Activated naive CD8-positive, alpha-beta T cell treated with anti-CD3 and anti-CD28 coated beads for 36 hours (primary cell): Measurements from ENCODE around the gene ANKRD34A. TPM values are rescaled to one million over a fixed set of nuclear protein-coding genes. Genes with fewer than 3 reads are reported as not detected.
A peak's percentile ranks its signal among the peaks of the same experiment; 100 is the strongest.

Source experiments
- DNase-seq: peaks from one replicate; pipeline ENCODE4 v3.0.0; 2021
- H3K27ac Mint-ChIP-seq: one replicate; pipeline ENCODE4 v1.8.0; 2022; ENCODE audit warnings: mild to moderate bottlenecking, moderate library complexity, mixed read lengths
- H3K27me3 Mint-ChIP-seq: one replicate; pipeline ENCODE4 v1.8.0; 2022; ENCODE audit warnings: mild to moderate bottlenecking, mixed read lengths
- H3K36me3 Mint-ChIP-seq: one replicate; pipeline ENCODE4 v1.8.0; 2021; ENCODE audit warnings: mild to moderate bottlenecking, mixed read lengths
- H3K4me1 Mint-ChIP-seq: one replicate; pipeline ENCODE4 v1.8.0; 2021; ENCODE audit warnings: mixed read lengths
- H3K4me3 Mint-ChIP-seq: one replicate; pipeline ENCODE4 v1.8.0; 2022; ENCODE audit warnings: mild to moderate bottlenecking, moderate library complexity, mixed read lengths
- H3K9me3 Mint-ChIP-seq: one replicate; pipeline ENCODE4 v1.8.0; 2022; ENCODE audit warnings: mixed read lengths
- total RNA-seq, 2 experiments: library from RNA; stranded (reverse); gene quantifications; one replicate each; pipeline ENCODE4 v1.2.3, GENCODE V29; 2021

The ANKRD34A gene
- total RNA-seq, 2 experiments from 2014 or later: 9.3 to 10.3 TPM

- DNase-seq: no peak
- no peak overlapping the region for H3K27ac Mint-ChIP-seq
- H3K36me3 Mint-ChIP-seq: peaks cover 10% of the 10 kb centered on the region
- H3K4me1 Mint-ChIP-seq: peaks cover 49% of the 10 kb centered on the region
- H3K9me3 Mint-ChIP-seq: no peaks in the 10 kb centered on the region
- peak overlapping the region; percentile 18 for H3K4me3 Mint-ChIP-seq
- no peaks in the 10 kb centered on the region for H3K27me3 Mint-ChIP-seq
These were observed 17.8 kb upstream of the ANKRD34A start for GRCh38 chr1:145982010-145982723.

DNA sequence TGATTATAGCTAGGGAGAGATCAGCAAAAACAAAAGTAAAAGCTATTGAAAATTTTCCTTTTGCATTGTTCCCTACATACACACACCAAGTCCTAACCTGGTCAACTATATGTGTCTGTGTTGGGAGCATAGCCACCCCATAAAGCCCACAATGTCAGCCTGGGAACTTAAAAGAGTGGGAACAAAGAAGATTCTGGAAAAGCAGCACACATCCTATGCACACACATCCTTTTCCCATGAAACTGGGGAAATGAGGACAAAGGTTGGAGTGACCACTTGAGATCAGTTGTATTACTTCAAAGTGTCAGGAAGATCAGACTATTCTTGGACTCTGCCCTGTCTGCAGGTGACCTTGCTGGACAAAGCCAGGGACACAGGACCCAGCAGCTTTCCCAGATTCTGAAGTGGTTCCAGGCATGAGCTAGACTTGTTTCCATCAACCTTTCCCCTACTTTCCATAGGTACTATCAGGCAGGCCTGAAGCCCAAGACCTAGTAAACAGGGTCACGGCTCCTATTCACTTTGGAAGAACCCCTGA, 16.2 kb upstream of the ANKRD34A start:
- DNase-seq: no peak
- no peak overlapping the region for H3K27ac Mint-ChIP-seq
- H3K27me3 Mint-ChIP-seq: no peaks in the 10 kb centered on the region
- H3K36me3 Mint-ChIP-seq: peaks cover 10% of the 10 kb centered on the region
- H3K4me3 Mint-ChIP-seq: no peak overlapping the region
- H3K4me1 Mint-ChIP-seq: peaks cover 42% of the 10 kb centered on the region
- no peaks in the 10 kb centered on the region for H3K9me3 Mint-ChIP-seq

DNA sequence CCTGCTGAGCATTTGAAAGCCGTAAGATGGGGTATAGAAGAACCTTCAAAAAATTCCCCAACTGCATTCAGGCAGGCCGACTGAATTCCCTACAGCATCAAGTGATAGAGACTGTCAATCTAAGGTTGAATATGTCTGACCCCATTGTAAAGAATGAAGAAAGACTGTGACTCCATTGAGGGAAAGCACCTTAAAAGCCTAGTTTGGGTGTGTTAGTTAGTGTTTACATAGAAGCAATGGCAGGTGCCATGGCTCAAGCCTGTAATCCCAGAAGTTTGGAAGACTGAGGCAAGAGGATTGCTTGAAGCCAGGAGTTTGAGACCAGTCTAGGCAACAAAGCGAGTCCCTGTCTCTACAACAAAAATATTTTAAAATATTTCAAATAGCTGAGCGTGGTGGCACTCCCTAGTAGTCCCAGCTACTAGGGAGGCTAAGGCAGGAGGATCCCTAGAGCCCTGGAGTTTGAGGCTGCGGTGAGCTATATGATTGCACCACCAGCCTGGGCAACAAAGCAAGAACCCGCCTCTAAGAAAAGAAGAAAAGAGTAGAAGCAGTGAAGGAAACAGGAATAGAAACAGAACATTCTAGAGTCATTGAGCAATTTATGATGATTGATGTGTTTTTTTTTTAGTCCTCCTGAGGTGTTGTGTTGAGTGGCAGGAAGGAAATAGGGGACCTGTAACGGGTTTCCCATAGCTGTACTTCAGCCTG, 15.5 kb upstream of the ANKRD34A start:
- H3K4me3 Mint-ChIP-seq: no peak overlapping the region
- no peak for DNase-seq
- H3K4me1 Mint-ChIP-seq: peaks cover 36% of the 10 kb centered on the region
- H3K27me3 Mint-ChIP-seq: no peaks in the 10 kb centered on the region
- no peak overlapping the region for H3K27ac Mint-ChIP-seq
- peaks cover 10% of the 10 kb centered on the region for H3K36me3 Mint-ChIP-seq
- H3K9me3 Mint-ChIP-seq: no peaks in the 10 kb centered on the region

DNA sequence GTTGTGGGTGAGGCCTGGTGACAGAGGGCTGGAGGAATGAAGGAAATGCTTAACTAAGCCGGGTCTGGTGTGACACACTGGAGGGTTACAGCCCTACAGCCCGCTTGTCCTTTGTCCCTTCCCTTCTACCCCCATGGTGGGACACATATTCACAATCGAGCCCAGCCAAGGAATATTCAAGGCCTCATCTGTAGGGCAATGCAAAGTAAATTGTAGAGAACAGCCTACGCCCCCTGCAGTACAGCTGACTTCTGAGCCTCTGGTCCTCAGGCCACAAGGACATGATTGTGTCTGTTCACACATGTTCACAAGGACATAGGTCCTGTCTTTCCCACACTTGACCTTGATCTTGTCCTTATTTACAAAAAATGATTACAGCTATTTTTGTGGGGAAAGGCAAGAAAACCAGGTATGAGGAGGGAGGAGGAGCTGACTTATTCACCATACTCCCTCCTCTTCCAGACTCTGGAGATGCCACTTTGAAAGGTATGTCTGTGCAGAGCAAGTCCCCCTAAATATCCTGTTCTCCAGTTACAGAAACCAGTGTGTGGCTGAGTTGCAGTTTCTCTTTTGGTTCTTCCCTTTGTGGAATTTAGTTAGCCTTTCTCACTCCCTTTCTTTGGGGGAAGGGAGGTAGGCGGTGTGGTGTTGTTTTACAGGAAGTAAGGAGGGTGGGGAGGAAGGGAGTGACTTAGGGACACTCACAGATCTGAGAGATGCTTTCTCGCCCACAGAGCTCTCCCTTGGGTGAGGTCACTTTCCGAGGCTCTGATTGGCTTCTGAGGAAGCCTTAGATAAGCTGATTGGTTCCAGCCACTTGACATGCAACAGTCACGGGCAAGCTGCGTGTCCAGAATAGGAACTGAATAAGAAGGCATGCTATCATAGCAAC, 14.7 kb upstream of the ANKRD34A start:
- peak; percentile 85 for DNase-seq
- H3K36me3 Mint-ChIP-seq: peaks cover 10% of the 10 kb centered on the region
- H3K4me1 Mint-ChIP-seq: peaks cover 32% of the 10 kb centered on the region
- H3K27ac Mint-ChIP-seq: no peak overlapping the region
- H3K4me3 Mint-ChIP-seq: no peak overlapping the region
- H3K27me3 Mint-ChIP-seq: no peaks in the 10 kb centered on the region
- no peaks in the 10 kb centered on the region for H3K9me3 Mint-ChIP-seq

- Mint-ChIP-seq H3K9me3 (no peaks in the 10 kb centered on the region), H3K4me1 (peaks cover 27% of the 10 kb centered on the region), H3K36me3 (peaks cover 10% of the 10 kb centered on the region), H3K27ac (no peak overlapping the region), H3K27me3 (no peaks in the 10 kb centered on the region), H3K4me3 (no peak overlapping the region)
- no peak for DNase-seq
These were observed 14.1 kb upstream of the ANKRD34A start for GRCh38 chr1:145978471-145978853.

GRCh38 chr1:145977486-145978470, 13.4 kb upstream of the ANKRD34A start:
- peaks cover 27% of the 10 kb centered on the region for H3K4me1 Mint-ChIP-seq
- H3K4me3 Mint-ChIP-seq: no peak overlapping the region
- peaks cover 10% of the 10 kb centered on the region for H3K36me3 Mint-ChIP-seq
- no peaks in the 10 kb centered on the region for H3K9me3 Mint-ChIP-seq
- H3K27me3 Mint-ChIP-seq: no peaks in the 10 kb centered on the region
- H3K27ac Mint-ChIP-seq: no peak overlapping the region
- peak; percentile 69 for DNase-seq

DNA sequence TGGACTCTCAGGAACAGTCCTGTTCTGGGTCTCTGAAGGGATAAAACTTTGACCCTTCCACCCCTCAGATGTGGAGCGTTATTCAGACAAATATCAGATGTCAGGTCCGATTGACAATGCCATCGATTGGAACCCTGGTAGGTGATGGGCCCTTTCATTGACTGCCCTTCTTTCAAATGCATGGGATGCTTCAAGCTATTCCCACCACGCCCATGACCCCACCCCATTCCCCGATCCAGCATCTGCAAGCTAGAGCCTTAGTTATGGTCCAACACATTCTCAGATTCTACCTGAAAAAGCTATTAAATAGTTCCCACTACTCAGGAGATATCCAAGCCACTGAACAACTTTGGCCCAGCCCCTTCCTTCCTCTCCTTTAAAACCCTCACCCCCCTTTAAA, 12.6 kb upstream of the ANKRD34A start:
- no peaks in the 10 kb centered on the region for H3K9me3 Mint-ChIP-seq
- no peaks in the 10 kb centered on the region for H3K27me3 Mint-ChIP-seq
- peaks cover 10% of the 10 kb centered on the region for H3K36me3 Mint-ChIP-seq
- H3K4me3 Mint-ChIP-seq: no peak overlapping the region
- no peak overlapping the region for H3K27ac Mint-ChIP-seq
- DNase-seq: no peak
- H3K4me1 Mint-ChIP-seq: peaks cover 22% of the 10 kb centered on the region

DNA sequence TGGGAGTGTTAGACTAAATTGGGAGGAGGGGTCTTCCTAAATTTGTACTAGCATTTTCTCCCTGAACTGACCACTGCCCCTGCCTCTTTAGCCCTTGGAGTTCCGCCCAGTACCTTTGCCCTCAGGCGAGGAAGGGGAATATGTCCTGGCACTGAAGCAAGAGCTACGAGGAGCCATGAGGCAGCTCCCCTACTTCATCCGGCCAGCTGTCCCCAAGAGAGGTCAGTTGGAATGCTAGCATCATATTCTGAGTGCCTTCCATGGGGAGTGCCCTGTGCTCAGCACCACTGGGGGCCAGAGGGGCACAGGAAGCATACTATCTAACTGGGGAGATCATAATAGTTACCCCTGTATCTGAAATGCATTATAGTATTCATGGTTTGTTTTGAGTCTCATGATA, 10.8 kb upstream of the ANKRD34A start:
- peaks cover 13% of the 10 kb centered on the region for H3K4me1 Mint-ChIP-seq
- H3K4me3 Mint-ChIP-seq: no peak overlapping the region
- H3K36me3 Mint-ChIP-seq: peaks cover 10% of the 10 kb centered on the region
- no peaks in the 10 kb centered on the region for H3K27me3 Mint-ChIP-seq
- no peaks in the 10 kb centered on the region for H3K9me3 Mint-ChIP-seq
- no peak for DNase-seq
- H3K27ac Mint-ChIP-seq: peak overlapping the region; percentile 22

DNA sequence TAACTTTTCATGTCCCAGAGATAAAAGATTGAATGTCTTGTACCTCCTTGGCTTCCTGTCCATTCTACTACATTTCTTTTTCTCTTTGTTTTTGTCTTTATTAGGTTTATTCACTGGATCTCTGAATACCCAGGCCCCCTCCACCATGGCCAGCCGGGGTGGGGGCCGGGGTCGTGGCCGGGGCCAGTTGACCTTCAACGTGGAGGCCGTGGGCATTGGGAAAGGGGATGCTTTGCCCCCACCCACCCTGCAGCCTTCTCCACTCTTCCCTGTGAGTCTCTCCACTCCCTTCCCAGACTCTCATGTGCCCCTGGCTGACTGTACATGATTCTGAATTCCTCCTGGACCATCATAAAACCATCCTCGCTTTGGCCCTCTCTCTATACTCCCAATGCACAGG, 10.3 kb upstream of the ANKRD34A start:
- H3K9me3 Mint-ChIP-seq: no peaks in the 10 kb centered on the region
- no peak for DNase-seq
- no peak overlapping the region for H3K4me3 Mint-ChIP-seq
- peak overlapping the region; percentile 38 for H3K27ac Mint-ChIP-seq
- H3K4me1 Mint-ChIP-seq: peaks cover 13% of the 10 kb centered on the region
- H3K36me3 Mint-ChIP-seq: peaks cover 10% of the 10 kb centered on the region
- no peaks in the 10 kb centered on the region for H3K27me3 Mint-ChIP-seq

GRCh38 chr1:145972580-145972979, 8.2 kb upstream of the ANKRD34A start:
- peaks cover 8% of the 10 kb centered on the region for H3K36me3 Mint-ChIP-seq
- DNase-seq: no peak
- no peak overlapping the region for H3K27ac Mint-ChIP-seq
- no peak overlapping the region for H3K4me3 Mint-ChIP-seq
- H3K27me3 Mint-ChIP-seq: no peaks in the 10 kb centered on the region
- H3K4me1 Mint-ChIP-seq: peaks cover 15% of the 10 kb centered on the region
- H3K9me3 Mint-ChIP-seq: peaks cover under 1% of the 10 kb centered on the region

DNA sequence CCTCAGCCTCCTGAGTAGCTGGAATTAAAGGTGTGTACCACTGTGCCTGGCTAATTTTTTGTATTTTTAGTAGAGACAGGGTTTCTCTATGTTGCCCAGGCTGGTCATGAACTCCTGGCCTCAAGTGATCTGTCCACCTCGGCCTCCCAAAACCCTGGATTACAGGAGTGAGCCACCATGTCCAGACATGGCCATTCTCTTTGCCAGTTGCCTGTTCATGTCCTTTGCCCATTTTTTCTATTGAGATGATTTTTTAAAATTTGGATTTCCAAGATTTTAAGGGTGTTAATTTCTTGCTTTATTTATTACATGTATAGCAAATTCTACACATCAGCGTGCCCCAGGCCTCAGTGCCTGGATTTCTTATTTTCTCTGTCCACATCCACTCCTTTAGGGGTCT, 2.9 kb upstream of the ANKRD34A start:
- Mint-ChIP-seq H3K9me3 (peaks cover 5% of the 10 kb centered on the region), H3K4me3 (no peak overlapping the region), H3K27me3 (no peaks in the 10 kb centered on the region), H3K27ac (no peak overlapping the region), H3K4me1 (peaks cover 22% of the 10 kb centered on the region), H3K36me3 (peaks cover 16% of the 10 kb centered on the region)
- DNase-seq: no peak

GRCh38 chr1:145965119-145965744, 857 bp upstream of the ANKRD34A start:
- Mint-ChIP-seq H3K4me1 (peaks cover 26% of the 10 kb centered on the region), H3K27me3 (no peaks in the 10 kb centered on the region), H3K4me3 (peak overlapping the region; percentile 89), H3K36me3 (peaks cover 28% of the 10 kb centered on the region), H3K27ac (peak overlapping the region; percentile 95), H3K9me3 (peaks cover 5% of the 10 kb centered on the region)
- DNase-seq: no peak

DNA sequence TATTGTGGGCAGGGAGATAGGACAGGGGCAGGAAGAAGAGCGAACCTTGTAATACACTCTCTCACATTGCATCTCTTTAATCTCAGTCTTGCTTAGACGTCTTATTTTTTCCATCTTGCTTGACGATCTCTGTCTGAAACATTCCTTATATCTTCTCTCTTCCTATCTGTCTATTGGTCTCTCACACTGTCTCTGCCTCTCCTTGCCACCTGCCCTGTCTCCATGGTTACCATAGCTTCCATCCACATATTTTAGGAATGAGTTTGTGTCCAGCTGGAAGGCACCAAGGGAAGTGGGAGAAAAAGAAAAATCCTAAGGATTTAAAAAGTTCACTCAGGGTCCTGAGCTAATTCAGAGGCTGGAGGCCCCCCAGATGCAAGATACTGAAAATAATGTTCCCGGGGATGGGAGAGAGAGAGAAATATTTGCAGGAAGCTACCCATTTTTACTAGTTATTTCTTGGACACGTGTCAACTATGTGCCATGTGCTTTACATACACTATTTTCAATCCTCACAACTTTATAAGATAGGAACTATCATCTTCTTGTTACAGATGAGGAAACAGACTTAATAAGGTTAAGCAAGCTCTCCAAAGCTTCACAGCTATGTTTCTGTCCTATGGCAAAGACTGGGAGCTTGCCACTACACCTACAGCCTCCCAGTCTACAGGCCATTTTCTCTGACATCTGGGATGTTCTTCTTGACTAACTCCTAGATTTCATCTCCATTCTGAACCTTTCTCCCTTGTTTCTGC, 933 bp downstream of the ANKRD34A start:
- Mint-ChIP-seq H3K27me3 (no peaks in the 10 kb centered on the region), H3K4me3 (peak overlapping the region; percentile 89), H3K9me3 (peaks cover 5% of the 10 kb centered on the region), H3K36me3 (peaks cover 30% of the 10 kb centered on the region), H3K4me1 (peaks cover 42% of the 10 kb centered on the region), H3K27ac (peak overlapping the region; percentile 95)
- no peak for DNase-seq
